ENCODE data around the gene CFDP1.

CFDP1 gene

GRCh38 chr16:75252049-75252864 is 181.0 kb downstream of the CFDP1 start:
- Histone ChIP-seq H4K20me1 (ENCODE audit: insufficient read depth, low read length) (peaks cover 57% of the 10 kb centered on the region), H3K27ac (ENCODE audit: low read length) (no peak overlapping the region), H3K9ac (ENCODE audit: low read length) (no peak overlapping the region), H3K79me2 (ENCODE audit: low read length) (no peaks in the 10 kb centered on the region), H3K9me3 (ENCODE audit: insufficient read depth, low read length) (no peaks in the 10 kb centered on the region), H3K4me2 (ENCODE audit: low read length) (no peak overlapping the region), H3K4me3 (ENCODE audit: low read length) (no peak overlapping the region), H2AFZ (ENCODE audit: low read depth, low read length) (no peak overlapping the region), H3K27me3 (ENCODE audit: low read depth, low read length) (peaks cover 30% of the 10 kb centered on the region), H3K36me3 (replicated peaks; ENCODE audit: low read depth, low read length) (no peaks in the 10 kb centered on the region), H3K4me1 (ENCODE audit: low read length) (no peaks in the 10 kb centered on the region)
- no peak for TF ChIP-seq CTCF (IDR thresholded peaks at IDR 0.05; ENCODE audit: low read depth, low read length)
- no peak for TF ChIP-seq EZH2phosphoT487 (IDR thresholded peaks at IDR 0.05; ENCODE audit: low read depth)

- Histone ChIP-seq H3K4me2 (ENCODE audit: low read length) (peak within 1 kb of the TSS; percentile 69), H3K4me3 (ENCODE audit: low read length) (peak within 1 kb of the TSS; percentile 70), H3K9ac (ENCODE audit: low read length) (no peak within 1 kb of the TSS), H3K27me3 (ENCODE audit: low read depth, low read length) (peaks cover 30% of the 10 kb centered on the region), H4K20me1 (ENCODE audit: insufficient read depth, low read length) (peaks cover 60% of the 10 kb centered on the region), H3K79me2 (ENCODE audit: low read length) (no peaks in the 10 kb centered on the region), H3K4me1 (ENCODE audit: low read length) (no peaks in the 10 kb centered on the region), H3K36me3 (replicated peaks; ENCODE audit: low read depth, low read length) (no peaks in the 10 kb centered on the region), H3K27ac (ENCODE audit: low read length) (no peak within 1 kb of the TSS), H2AFZ (ENCODE audit: low read depth, low read length) (no peak within 1 kb of the TSS), H3K9me3 (ENCODE audit: insufficient read depth, low read length) (no peaks in the 10 kb centered on the region)
- no peak for TF ChIP-seq CTCF (IDR thresholded peaks at IDR 0.05; ENCODE audit: low read depth, low read length)
- TF ChIP-seq EZH2phosphoT487 (IDR thresholded peaks at IDR 0.05; ENCODE audit: low read depth) = no peak
Measured at GRCh38 chr16:75251280-75252048, 181.8 kb downstream of the CFDP1 start, which contains the start of gene BCAR1. Gene BCAR1, minus strand, starts transcription at chr16:75251624. Its CDS starts 142 bp downstream, at chr16:75251482.

GRCh38 chr16:75250809-75251279 is 182.5 kb downstream of the CFDP1 start:
- no peak overlapping the region for H3K9ac ChIP-seq (ENCODE audit: low read length)
- peaks cover 28% of the 10 kb centered on the region for H3K27me3 ChIP-seq (ENCODE audit: low read depth, low read length)
- no peaks in the 10 kb centered on the region for H3K79me2 ChIP-seq (ENCODE audit: low read length)
- H4K20me1 ChIP-seq (ENCODE audit: insufficient read depth, low read length) = peaks cover 60% of the 10 kb centered on the region
- H3K36me3 ChIP-seq (replicated peaks; ENCODE audit: low read depth, low read length) = no peaks in the 10 kb centered on the region
- no peaks in the 10 kb centered on the region for H3K9me3 ChIP-seq (ENCODE audit: insufficient read depth, low read length)
- no peak overlapping the region for H2AFZ ChIP-seq (ENCODE audit: low read depth, low read length)
- no peak overlapping the region for H3K27ac ChIP-seq (ENCODE audit: low read length)
- H3K4me1 ChIP-seq (ENCODE audit: low read length) = no peaks in the 10 kb centered on the region
- peak overlapping the region; percentile 70 for H3K4me3 ChIP-seq (ENCODE audit: low read length)
- TF ChIP-seq EZH2phosphoT487 (IDR thresholded peaks at IDR 0.05; ENCODE audit: low read depth) = no peak
- no peak for TF ChIP-seq CTCF (IDR thresholded peaks at IDR 0.05; ENCODE audit: low read depth, low read length)
- peak overlapping the region; percentile 69 for H3K4me2 ChIP-seq (ENCODE audit: low read length)

All from OCI-LY3 (cell line).